Daoy (cell line): ENCODE measurements around the gene KRT33A. TPM values are rescaled to one million over a fixed set of nuclear protein-coding genes. Genes with fewer than 3 reads are reported as not detected.

Experiments used
- DNase-seq: peaks from one replicate; pipeline ENCODE4 v3.0.0-alpha.2; 2015; ENCODE audit warnings: low read depth
- total RNA-seq: library from RNA; depleted of rRNA; stranded (reverse); fragments of >200 nt; shearing (Covaris generic); gene quantifications from 2 replicates; pipeline ENCODE4 v1.2.3, GENCODE V29; 2014; rRNA removed

Gene KRT33A
- total RNA-seq, 1 experiment from 2014 or later = not detected

- no peak for DNase-seq
Measured at GRCh38 chr17:41302981-41303380, 47.6 kb downstream of the KRT33A start.

DNA sequence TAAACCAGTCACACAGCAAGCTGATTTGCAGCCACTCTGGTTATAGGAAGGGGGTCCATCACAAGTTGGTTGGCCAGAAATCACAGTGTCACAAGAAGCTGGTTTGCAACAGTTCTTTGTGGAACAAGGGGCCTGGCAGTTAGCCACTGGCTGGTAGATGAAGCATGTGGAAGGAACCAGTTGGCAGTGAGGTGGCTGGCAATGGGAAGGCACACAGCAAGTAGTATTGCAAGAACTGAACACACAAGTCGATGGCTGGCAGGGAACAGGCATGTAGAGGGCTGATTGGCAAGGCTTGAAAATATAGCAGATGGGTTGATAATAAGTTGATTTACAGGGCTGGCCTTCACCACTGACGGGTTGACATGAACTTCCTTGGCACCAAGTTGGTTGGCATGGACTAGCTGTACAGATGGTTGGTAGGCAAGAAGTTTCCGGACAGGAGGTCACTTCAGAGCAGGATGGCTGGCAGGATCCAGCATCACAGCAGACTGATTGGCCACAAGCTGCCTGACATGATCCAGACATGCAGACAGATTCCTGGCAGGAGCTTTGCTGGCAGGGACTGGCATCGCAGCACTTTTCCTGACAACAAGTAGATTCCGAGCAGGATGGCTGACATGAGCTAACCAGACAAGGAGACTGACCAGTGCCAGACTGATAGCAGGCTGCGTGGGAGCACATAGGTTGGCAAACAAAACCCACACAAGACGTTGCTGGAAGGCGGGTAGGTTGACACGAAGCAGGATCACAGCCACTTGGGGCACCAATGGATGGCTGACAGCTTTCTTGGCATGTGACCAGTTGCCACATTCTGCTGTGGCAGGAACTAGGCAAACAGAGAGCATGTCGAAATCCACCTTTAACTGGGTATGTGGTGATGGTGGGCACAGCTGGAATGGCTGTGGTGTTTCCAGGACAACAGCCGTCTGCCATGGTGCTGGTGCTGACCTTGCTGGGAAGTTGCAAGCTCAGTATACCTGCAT, 48.4 kb downstream of the KRT33A start, which contains the start of gene KRTAP29-1:
Gene KRTAP29-1 (minus strand): TSS at position 936 of the 986 bp plus-strand sequence. CDS start 0 bp downstream, at position 936.
- no peak for DNase-seq

- no peak for DNase-seq
Measured at GRCh38 chr17:41301204-41301790, 49.3 kb downstream of the KRT33A start.

- no peak for DNase-seq
Measured at GRCh38 chr17:41298458-41299135, 52.0 kb downstream of the KRT33A start.

DNA sequence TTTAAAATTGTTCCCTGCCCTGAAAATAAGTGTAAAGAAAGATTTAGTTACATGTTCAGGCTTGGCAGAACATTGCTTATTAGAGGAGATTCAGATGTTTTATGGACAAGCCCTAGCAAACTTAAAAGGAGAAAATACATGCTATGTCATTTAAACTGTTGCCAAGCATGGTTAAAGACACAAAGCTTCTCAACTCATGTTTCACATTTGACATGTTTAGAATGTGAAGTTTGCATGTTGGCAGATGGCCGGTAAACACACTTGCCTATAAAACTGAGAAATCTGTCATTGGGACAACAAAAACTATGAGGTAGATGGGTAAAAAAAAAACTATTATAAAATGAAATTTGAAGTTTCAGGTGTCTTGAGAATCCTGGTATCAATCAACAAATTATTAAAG, 53.8 kb downstream of the KRT33A start:
- DNase-seq = no peak

Other genes starting within 250 kb of the KRT33A start
- gene KRTAP4-16, start 248.6 kb downstream of the KRT33A start, total RNA-seq = not detected in 2 replicates
- not detected in 2 replicates for gene KRTAP4-9, start 245.4 kb downstream of the KRT33A start, total RNA-seq
- not detected in 2 replicates for gene KRTAP4-11, start 232.5 kb downstream of the KRT33A start, total RNA-seq
- gene KRTAP4-12, start 226.6 kb downstream of the KRT33A start, total RNA-seq = not detected in 2 replicates
- gene KRTAP4-6, start 210.3 kb downstream of the KRT33A start, total RNA-seq = not detected in 2 replicates
- gene KRTAP4-5, start 201.0 kb downstream of the KRT33A start, total RNA-seq = not detected in 2 replicates
- not detected in 2 replicates for gene KRTAP4-4, start 190.1 kb downstream of the KRT33A start, total RNA-seq
- gene KRTAP4-3, start 182.6 kb downstream of the KRT33A start, total RNA-seq = not detected in 2 replicates
- gene KRTAP4-2, start 172.6 kb downstream of the KRT33A start, total RNA-seq = not detected in 2 replicates
- gene KRTAP4-1, start 165.9 kb downstream of the KRT33A start, total RNA-seq = not detected in 2 replicates
- gene KRTAP9-1, start 160.9 kb downstream of the KRT33A start, total RNA-seq = not detected in 2 replicates
- gene KRTAP9-2, start 124.2 kb downstream of the KRT33A start, total RNA-seq = not detected in 2 replicates
- not detected in 2 replicates for gene KRTAP9-3, start 118.4 kb downstream of the KRT33A start, total RNA-seq
- gene KRTAP9-8, start 112.8 kb downstream of the KRT33A start, total RNA-seq = not detected in 2 replicates
- gene KRTAP9-4, start 101.1 kb downstream of the KRT33A start, total RNA-seq = not detected in 2 replicates
- gene KRTAP9-9, start 95.4 kb downstream of the KRT33A start, total RNA-seq = not detected in 2 replicates
- gene KRTAP9-6, start 85.5 kb downstream of the KRT33A start, total RNA-seq = not detected in 2 replicates
- not detected in 2 replicates for gene KRTAP9-7, start 75.1 kb downstream of the KRT33A start, total RNA-seq
- not detected in 2 replicates for gene KRTAP29-1, start 48.0 kb downstream of the KRT33A start, total RNA-seq
- gene KRTAP16-1, start 41.5 kb downstream of the KRT33A start, total RNA-seq = not detected in 2 replicates
- not detected in 2 replicates for gene KRTAP17-1, start 35.1 kb downstream of the KRT33A start, total RNA-seq
- not detected in 2 replicates for gene KRT33B, start 19.0 kb upstream of the KRT33A start, total RNA-seq
- gene KRT34, start 31.5 kb upstream of the KRT33A start, total RNA-seq = 0.46 and 1.4 TPM in 2 replicates
- not detected in 2 replicates for gene KRT31, start 46.8 kb upstream of the KRT33A start, total RNA-seq
- not detected in 2 replicates for gene KRT37, start 73.8 kb upstream of the KRT33A start, total RNA-seq
- gene KRT38, start 90.2 kb upstream of the KRT33A start, total RNA-seq = not detected in 2 replicates
- 0.06 TPM in 2 replicates for gene KRT32, start 116.6 kb upstream of the KRT33A start, total RNA-seq
- not detected in 2 replicates for gene KRT35, start 130.3 kb upstream of the KRT33A start, total RNA-seq
- not detected in 2 replicates for gene KRT36, start 139.1 kb upstream of the KRT33A start, total RNA-seq
- not detected in 2 replicates for gene KRT13, start 154.8 kb upstream of the KRT33A start, total RNA-seq
- gene KRT15, start 168.1 kb upstream of the KRT33A start, total RNA-seq = 0.51 and 3.1 TPM in 2 replicates
- gene KRT19, start 177.5 kb upstream of the KRT33A start, total RNA-seq = 0.86 TPM in 1 of 2 replicates, not detected in the other
- gene KRT9, start 221.2 kb upstream of the KRT33A start, total RNA-seq = not detected in 2 replicates
- 0.63 and 1.4 TPM in 2 replicates for gene KRT14, start 236.1 kb upstream of the KRT33A start, total RNA-seq